CD8-positive, alpha-beta memory T cell (primary cell): ENCODE results near the gene CCNF. TPM values are rescaled to one million over a fixed set of nuclear protein-coding genes. Genes with fewer than 3 reads are reported as not detected.

Experiments used
- CTCF ChIA-PET: fragments of 350-600 bp; sonication (Branson Sonifier 250); formaldehyde crosslinking; loops from one replicate; lab custom pipeline; 2021; ENCODE audit warnings: antibody characterized with exemption; lab: Charles Lee
- POLR2A ChIA-PET: fragments of 350-600 bp; sonication (Branson Sonifier 250); formaldehyde crosslinking; loops from one replicate; lab custom pipeline; 2021; ENCODE audit warnings: antibody characterized with exemption; lab: Charles Lee
- DNase-seq, 5 donors: peaks; one replicate each; pipeline versions ENCODE4 v3.0.0 to v3.0.0-alpha.2; 2020 to 2022; ENCODE audit warnings: mixed read lengths in 1 of 5
- H3K27ac ChIP-seq: one replicate; pipeline ENCODE4 v1.7.0; 2013; ENCODE audit warnings: low read depth, mild to moderate bottlenecking, low read length, moderate library complexity
- H3K27me3 ChIP-seq: 2 replicates; pipeline ENCODE4 v1.7.0; 2013; ENCODE audit warnings: low read length, mild to moderate bottlenecking; ENCODE audit not compliant: insufficient read depth, poor library complexity, severe bottlenecking
- H3K36me3 ChIP-seq: 2 replicates; pipeline ENCODE4 v1.7.0; 2013; ENCODE audit warnings: mild to moderate bottlenecking, low read length, moderate library complexity; ENCODE audit not compliant: insufficient read depth
- H3K4me1 ChIP-seq: 2 replicates; pipeline ENCODE4 v1.7.0; 2013; ENCODE audit warnings: mild to moderate bottlenecking, low read length, moderate library complexity; ENCODE audit not compliant: insufficient read depth
- H3K4me3 ChIP-seq: 2 replicates; pipeline ENCODE4 v1.7.0; 2013; ENCODE audit warnings: mild to moderate bottlenecking, low read length
- H3K9me3 ChIP-seq: 2 replicates; pipeline ENCODE4 v1.7.0; 2013; ENCODE audit warnings: mild to moderate bottlenecking, low read length
- H3K27ac Mint-ChIP-seq, 8 donors: one replicate each; pipeline ENCODE4 v1.8.0; 2020 to 2021; ENCODE audit warnings: mixed read lengths in 8 of 8, mild to moderate bottlenecking in 6 of 8, inconsistent platforms in 3 of 8, moderate library complexity in 3 of 8
- H3K27me3 Mint-ChIP-seq, 2 donors: one replicate each; pipeline ENCODE4 v1.8.0; 2020 to 2021; ENCODE audit warnings: mixed read lengths in 2 of 2, mild to moderate bottlenecking in 1 of 2, moderate library complexity in 1 of 2
- H3K36me3 Mint-ChIP-seq, 3 donors: one replicate each; pipeline ENCODE4 v1.8.0; 2020 to 2021; ENCODE audit warnings: mixed read lengths in 3 of 3, inconsistent platforms in 1 of 3, mild to moderate bottlenecking in 1 of 3
- H3K4me1 Mint-ChIP-seq, 3 donors: one replicate each; pipeline ENCODE4 v1.8.0; 2020 to 2021; ENCODE audit warnings: mixed read lengths in 3 of 3, inconsistent platforms in 1 of 3, mild to moderate bottlenecking in 1 of 3
- H3K4me3 Mint-ChIP-seq, 7 donors: one replicate each; pipeline ENCODE4 v1.8.0; 2020 to 2021; ENCODE audit warnings: mixed read lengths in 7 of 7, mild to moderate bottlenecking in 6 of 7, moderate library complexity in 4 of 7, inconsistent platforms in 2 of 7
- H3K9me3 Mint-ChIP-seq, 5 donors: one replicate each; pipeline ENCODE4 v1.8.0; 2020 to 2022; ENCODE audit warnings: mixed read lengths in 5 of 5, mild to moderate bottlenecking in 3 of 5, moderate library complexity in 2 of 5, inconsistent platforms in 1 of 5
- polyA plus RNA-seq: library from polyadenylated mRNA; unstranded; fragments of 300-500 nt; fragmentation: Illumina TruSeq; gene quantifications from one replicate; pipeline ENCODE4 v1.2.3, GENCODE V29; 2021
- total RNA-seq, 2 experiments: library from RNA; stranded (reverse); gene quantifications; one replicate each; pipeline ENCODE4 v1.2.3, GENCODE V29; 2021

The CCNF gene
- total and polyA plus RNA-seq, 3 experiments from 2014 or later, result 2.6 to 30.8 (median 30.5) TPM

DNA sequence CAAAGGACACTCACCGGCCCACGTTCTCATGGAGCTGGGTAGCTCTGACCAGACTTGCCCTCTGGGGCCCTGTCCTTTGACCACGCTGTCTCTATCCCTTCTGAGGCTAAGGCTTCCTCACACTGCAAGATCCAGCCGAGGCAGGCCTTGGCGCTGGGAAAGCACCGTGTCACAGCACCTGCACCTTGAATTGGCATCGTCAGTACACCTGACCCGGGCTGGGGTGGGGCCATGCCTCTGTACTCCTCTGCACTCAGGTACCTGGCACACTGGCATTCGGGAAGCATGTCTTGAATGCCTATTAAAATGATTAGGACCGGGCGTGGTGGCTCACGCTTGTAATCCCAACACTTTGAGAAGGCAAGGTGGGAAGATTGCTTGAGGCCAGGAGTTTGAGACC is 51.7 kb downstream of the CCNF start:
- Mint-ChIP-seq H3K36me3 (peaks cover 0 to 2% (median 0%) of the 10 kb centered on the region in 3 donors), H3K9me3 (no peaks in the 10 kb centered on the region), H3K27ac (no peak overlapping the region), H3K27me3 (no peaks in the 10 kb centered on the region), H3K4me1 (peaks cover 17 to 24% (median 18%) of the 10 kb centered on the region in 3 donors), H3K4me3 (peak overlapping the region in 1 of 7 donors; percentile 22)
- Histone ChIP-seq H3K4me1 (peaks cover 4% of the 10 kb centered on the region), H3K36me3 (no peaks in the 10 kb centered on the region), H3K9me3 (no peaks in the 10 kb centered on the region), H3K4me3 (no peak overlapping the region), H3K27me3 (no peaks in the 10 kb centered on the region), H3K27ac (no peak overlapping the region)
- ChIA-PET CTCF (no interaction called here), POLR2A (no interaction called here)
- DNase-seq, result no peak

DNA sequence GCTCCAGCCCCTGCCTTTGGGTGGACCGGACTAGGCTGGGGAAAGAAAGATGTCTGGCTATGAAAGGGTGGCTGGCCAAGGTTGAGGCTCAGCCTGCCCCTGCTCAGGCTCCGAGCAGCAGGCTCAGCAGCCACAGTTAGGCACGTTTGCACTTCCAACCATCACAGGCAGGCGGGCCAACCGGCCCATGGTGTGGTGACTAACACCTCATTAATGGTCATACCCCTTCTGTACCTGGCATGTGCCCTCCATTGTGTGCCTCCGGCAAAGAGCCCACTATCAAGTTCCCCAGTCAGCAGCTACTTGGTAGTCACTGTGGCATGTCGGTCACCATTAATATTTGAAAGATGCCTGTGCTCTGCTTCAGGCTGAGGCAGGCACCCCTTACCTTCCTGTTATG is 52.4 kb downstream of the CCNF start:
- Histone ChIP-seq H3K27me3 (no peaks in the 10 kb centered on the region), H3K36me3 (no peaks in the 10 kb centered on the region), H3K9me3 (no peaks in the 10 kb centered on the region), H3K27ac (no peak overlapping the region), H3K4me3 (no peak overlapping the region), H3K4me1 (peaks cover 4% of the 10 kb centered on the region)
- H3K36me3 Mint-ChIP-seq, result peaks cover 0 to 2% (median 0%) of the 10 kb centered on the region in 3 donors
- no peak overlapping the region for H3K27ac Mint-ChIP-seq
- H3K4me1 Mint-ChIP-seq, result peaks cover 11 to 23% (median 13%) of the 10 kb centered on the region in 3 donors
- no peaks in the 10 kb centered on the region for H3K9me3 Mint-ChIP-seq
- no peaks in the 10 kb centered on the region for H3K27me3 Mint-ChIP-seq
- CTCF ChIA-PET, result no interaction called here
- POLR2A ChIA-PET, result no interaction called here
- DNase-seq, result no peak
- H3K4me3 Mint-ChIP-seq, result no peak overlapping the region

DNA sequence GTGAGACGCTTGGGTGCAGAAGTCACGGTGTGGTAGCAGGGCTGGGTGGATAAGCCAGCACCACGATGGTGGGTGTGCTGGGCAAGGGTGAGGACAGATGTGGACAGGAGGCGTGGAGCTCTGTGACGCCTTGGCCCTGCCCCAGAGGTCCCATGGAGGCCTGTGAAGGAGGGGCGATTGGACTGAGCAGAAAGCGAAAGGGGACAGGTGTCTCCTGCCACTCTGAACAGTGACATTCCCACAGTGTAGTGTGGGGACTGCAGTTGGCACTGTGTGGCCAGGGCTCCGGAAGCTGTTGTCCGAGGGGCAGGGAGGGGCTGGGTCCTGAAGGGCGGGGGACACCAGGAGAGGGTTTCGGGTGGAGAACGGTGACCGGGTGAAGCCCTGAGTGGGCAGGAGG is 53.0 kb downstream of the CCNF start:
- peak overlapping the region in 1 of 8 donors; percentile 60 for H3K27ac Mint-ChIP-seq
- H3K4me1 ChIP-seq, result peaks cover 10% of the 10 kb centered on the region
- peaks cover 0 to 2% (median 0%) of the 10 kb centered on the region in 3 donors for H3K36me3 Mint-ChIP-seq
- H3K27me3 ChIP-seq, result no peaks in the 10 kb centered on the region
- no peak overlapping the region for H3K4me3 Mint-ChIP-seq
- H3K9me3 ChIP-seq, result no peaks in the 10 kb centered on the region
- H3K27me3 Mint-ChIP-seq, result no peaks in the 10 kb centered on the region
- ChIA-PET POLR2A (no interaction called here), CTCF (interaction anchor here (1.6 kb wide), 1 partner anchor 19 kb away, joined by 3 read pairs; no protein-coding TSS in a partner anchor)
- no peak overlapping the region for H3K27ac ChIP-seq
- no peaks in the 10 kb centered on the region for H3K9me3 Mint-ChIP-seq
- H3K36me3 ChIP-seq, result no peaks in the 10 kb centered on the region
- H3K4me1 Mint-ChIP-seq, result peaks cover 13 to 24% (median 16%) of the 10 kb centered on the region in 3 donors
- DNase-seq, result no peak
- no peak overlapping the region for H3K4me3 ChIP-seq

DNA sequence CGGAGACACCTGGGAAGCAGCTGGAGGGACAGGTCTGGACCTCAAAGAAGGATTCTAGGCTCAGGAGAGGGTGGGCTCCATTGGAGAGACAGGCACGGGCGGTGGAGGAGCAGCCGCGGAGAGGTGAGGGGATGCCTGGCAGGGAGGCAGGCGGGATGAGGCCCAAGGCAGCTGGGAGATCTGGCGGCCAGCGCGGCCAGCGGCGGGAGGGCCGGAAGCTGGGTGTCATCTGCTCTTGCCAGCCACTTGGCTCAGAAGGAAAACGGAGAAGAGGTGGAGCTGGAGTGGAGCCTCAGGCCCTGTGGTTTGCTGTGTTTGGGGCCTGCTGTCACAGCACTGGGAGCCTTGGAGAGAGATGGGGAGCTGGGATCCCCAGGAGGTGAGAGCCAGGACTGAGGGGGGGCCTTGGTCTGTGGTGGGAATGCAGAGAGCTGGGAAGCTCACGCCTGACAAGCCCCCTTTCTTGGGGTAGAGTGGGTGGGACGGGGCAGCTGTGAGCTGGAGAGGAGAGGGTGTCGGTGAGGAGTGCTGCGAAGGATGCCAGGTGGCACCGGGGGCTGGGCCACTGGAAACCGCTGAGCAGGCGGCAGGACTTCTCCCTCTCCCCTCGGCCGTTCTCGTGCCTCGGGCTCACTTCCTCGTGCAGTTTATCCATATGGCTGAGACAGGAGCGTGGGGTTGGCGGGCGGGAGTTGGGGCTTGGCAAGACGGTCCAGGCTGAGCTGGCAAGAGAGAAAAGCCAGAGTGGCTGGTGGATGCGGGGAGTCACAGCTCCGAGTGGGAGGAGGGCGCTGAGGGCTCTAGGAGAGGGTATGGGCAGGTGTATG is 53.7 kb downstream of the CCNF start:
- no peak for DNase-seq
- peak overlapping the region in 5 of 8 donors; percentile 4 to 61 (median 60) for H3K27ac Mint-ChIP-seq
- H3K36me3 Mint-ChIP-seq, result peaks cover 0 to 2% (median 0%) of the 10 kb centered on the region in 3 donors
- Histone ChIP-seq H3K27me3 (no peaks in the 10 kb centered on the region), H3K4me1 (peaks cover 14% of the 10 kb centered on the region), H3K4me3 (no peak overlapping the region), H3K27ac (no peak overlapping the region), H3K9me3 (no peaks in the 10 kb centered on the region), H3K36me3 (no peaks in the 10 kb centered on the region)
- peaks cover 13 to 28% (median 16%) of the 10 kb centered on the region in 3 donors for H3K4me1 Mint-ChIP-seq
- CTCF ChIA-PET, result interaction anchor here (1.6 kb wide), 1 partner anchor 18 kb away, joined by 3 read pairs; no protein-coding TSS in a partner anchor
- no peaks in the 10 kb centered on the region for H3K27me3 Mint-ChIP-seq
- no peaks in the 10 kb centered on the region for H3K9me3 Mint-ChIP-seq
- peak overlapping the region in 1 of 7 donors; percentile 29 for H3K4me3 Mint-ChIP-seq
- POLR2A ChIA-PET, result no interaction called here

DNA sequence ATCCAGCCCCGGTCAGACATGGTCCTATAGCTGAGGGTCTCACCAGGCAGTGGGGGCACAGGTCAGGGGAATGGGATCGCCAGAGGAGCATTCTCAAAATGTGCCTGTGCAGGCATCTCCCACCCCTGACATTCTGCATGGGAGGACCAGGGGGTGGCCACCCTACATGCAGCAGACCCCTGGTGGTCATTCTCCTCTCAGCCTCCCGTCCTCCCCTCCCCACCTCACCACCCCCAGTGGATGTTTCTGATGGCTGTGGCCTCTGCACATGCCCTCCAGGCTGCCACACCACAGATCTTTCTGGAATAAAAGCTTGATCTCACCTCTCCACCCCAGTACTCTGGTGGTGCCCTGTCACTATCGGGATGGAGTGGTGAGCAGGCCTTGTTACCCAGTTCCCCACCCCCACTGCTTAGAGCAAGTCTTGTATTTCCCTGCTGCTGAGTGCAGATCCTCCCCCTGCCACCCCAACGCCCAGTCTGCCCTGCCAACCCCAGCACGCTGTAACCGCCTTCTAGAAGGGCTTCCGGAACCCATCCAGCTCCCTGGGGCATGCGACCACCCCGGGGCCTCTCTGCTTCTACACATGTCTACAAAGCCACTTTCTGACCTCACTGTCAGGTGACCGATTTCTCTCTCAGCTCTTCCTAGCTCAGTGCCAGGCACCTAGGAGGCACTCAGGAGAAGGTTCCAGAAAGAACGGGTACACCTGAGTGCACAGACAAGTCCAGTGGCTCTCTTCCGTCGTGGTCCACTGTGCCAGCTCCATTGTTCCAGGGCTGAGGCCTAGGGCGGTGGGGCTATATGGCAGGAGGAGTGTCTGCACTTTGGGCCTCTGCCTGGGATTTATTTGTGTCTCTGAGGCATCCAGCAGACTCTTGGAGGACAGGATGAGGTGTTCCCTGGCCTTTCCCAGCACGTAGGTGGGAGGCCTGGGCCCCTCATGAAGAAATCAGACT is 55.0 kb downstream of the CCNF start:
- H3K27me3 Mint-ChIP-seq, result no peaks in the 10 kb centered on the region
- Histone ChIP-seq H3K4me3 (no peak overlapping the region), H3K27me3 (no peaks in the 10 kb centered on the region), H3K27ac (peak overlapping the region; percentile 24), H3K36me3 (no peaks in the 10 kb centered on the region), H3K9me3 (no peaks in the 10 kb centered on the region), H3K4me1 (peaks cover 14% of the 10 kb centered on the region)
- peaks cover 13 to 28% (median 16%) of the 10 kb centered on the region in 3 donors for H3K4me1 Mint-ChIP-seq
- H3K36me3 Mint-ChIP-seq, result peaks cover 0 to 2% (median 0%) of the 10 kb centered on the region in 3 donors
- H3K4me3 Mint-ChIP-seq, result no peak overlapping the region
- POLR2A ChIA-PET, result no interaction called here
- H3K27ac Mint-ChIP-seq, result peak overlapping the region in 2 of 8 donors; percentile 44 to 55
- no peaks in the 10 kb centered on the region for H3K9me3 Mint-ChIP-seq
- CTCF ChIA-PET, result no interaction called here
- DNase-seq, result no peak

GRCh38 chr16:2484898-2485508 is 55.8 kb downstream of the CCNF start:
- no peak overlapping the region for H3K4me3 ChIP-seq
- Mint-ChIP-seq H3K4me1 (peaks cover 13 to 28% (median 16%) of the 10 kb centered on the region in 3 donors), H3K27me3 (no peaks in the 10 kb centered on the region), H3K27ac (peak overlapping the region in 5 of 8 donors; percentile 0 to 74 (median 40)), H3K36me3 (peaks cover 0 to 2% (median 0%) of the 10 kb centered on the region in 3 donors), H3K9me3 (no peaks in the 10 kb centered on the region), H3K4me3 (peak overlapping the region in 2 of 7 donors; percentile 28 to 80)
- H3K36me3 ChIP-seq, result no peaks in the 10 kb centered on the region
- CTCF ChIA-PET, result no interaction called here
- H3K9me3 ChIP-seq, result no peaks in the 10 kb centered on the region
- peaks cover 14% of the 10 kb centered on the region for H3K4me1 ChIP-seq
- POLR2A ChIA-PET, result no interaction called here
- DNase-seq, result no peak
- no peaks in the 10 kb centered on the region for H3K27me3 ChIP-seq
- peak overlapping the region; percentile 24 for H3K27ac ChIP-seq

DNA sequence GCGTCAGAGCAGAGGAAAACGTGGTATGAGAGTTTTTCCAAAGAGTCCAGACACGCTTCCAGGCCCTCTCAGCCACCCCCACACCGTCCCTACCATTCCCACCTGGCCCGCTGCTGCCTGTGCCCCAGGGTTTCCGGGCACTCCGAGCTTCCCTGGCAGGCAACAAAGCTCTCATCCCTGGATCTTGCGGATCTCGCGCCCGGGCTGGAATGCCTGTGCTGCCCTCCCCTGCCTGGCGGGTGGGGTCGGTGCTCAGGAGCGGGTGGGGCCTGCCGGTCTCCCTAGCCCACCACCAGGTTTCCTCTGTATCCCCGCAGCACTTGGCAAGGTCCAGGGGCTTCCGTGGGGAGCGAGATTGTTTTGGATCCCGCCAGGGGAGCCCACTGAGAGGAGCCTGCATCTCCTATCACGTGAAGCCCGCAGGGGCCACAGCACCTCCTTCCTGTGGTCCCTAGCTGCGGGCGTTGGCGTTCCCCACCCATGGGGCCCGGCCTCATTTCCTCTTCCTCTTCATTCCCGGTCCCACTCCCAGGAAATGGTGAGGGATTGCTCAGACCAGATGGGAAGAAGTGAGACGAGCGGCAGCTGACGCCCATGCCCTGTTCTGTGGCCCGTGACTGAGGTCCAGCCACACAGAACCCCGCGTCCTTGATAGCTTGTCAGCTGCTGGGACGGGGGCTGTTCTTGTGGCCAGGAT is 56.7 kb downstream of the CCNF start:
- peaks cover 14% of the 10 kb centered on the region for H3K4me1 ChIP-seq
- DNase-seq, result no peak
- no peaks in the 10 kb centered on the region for H3K9me3 ChIP-seq
- no peaks in the 10 kb centered on the region for H3K27me3 ChIP-seq
- Mint-ChIP-seq H3K27me3 (no peaks in the 10 kb centered on the region), H3K4me3 (no peak overlapping the region), H3K9me3 (no peaks in the 10 kb centered on the region), H3K27ac (peak overlapping the region in 1 of 8 donors; percentile 83), H3K36me3 (no peaks in the 10 kb centered on the region), H3K4me1 (peaks cover 13 to 28% (median 16%) of the 10 kb centered on the region in 3 donors)
- H3K36me3 ChIP-seq, result no peaks in the 10 kb centered on the region
- ChIA-PET CTCF (interaction anchor here (1.4 to 1.5 kb wide), 4 partner anchors 11 to 291 kb away, joined by 3 to 9 read pairs (median 4); partner anchors contain the start of gene TBC1D24), POLR2A (no interaction called here)
- H3K27ac ChIP-seq, result no peak overlapping the region
- no peak overlapping the region for H3K4me3 ChIP-seq
